ENCODE measurements around the gene FAM237B.

FAM237B gene

GRCh38 chr7:90322837-90323236 is 1.7 kb upstream of the FAM237B start:
- Mint-ChIP-seq H3K9me3 (no peaks in the 10 kb centered on the region), H3K4me3 (no peak overlapping the region), H3K27ac (no peak overlapping the region), H3K4me1 (peaks cover 10% of the 10 kb centered on the region), H3K36me3 (ENCODE audit: low read depth) (no peaks in the 10 kb centered on the region), H3K27me3 (ENCODE audit: low read depth, poor library complexity) (peaks cover 67% of the 10 kb centered on the region)
- TF ChIP-seq, protein P1, sequence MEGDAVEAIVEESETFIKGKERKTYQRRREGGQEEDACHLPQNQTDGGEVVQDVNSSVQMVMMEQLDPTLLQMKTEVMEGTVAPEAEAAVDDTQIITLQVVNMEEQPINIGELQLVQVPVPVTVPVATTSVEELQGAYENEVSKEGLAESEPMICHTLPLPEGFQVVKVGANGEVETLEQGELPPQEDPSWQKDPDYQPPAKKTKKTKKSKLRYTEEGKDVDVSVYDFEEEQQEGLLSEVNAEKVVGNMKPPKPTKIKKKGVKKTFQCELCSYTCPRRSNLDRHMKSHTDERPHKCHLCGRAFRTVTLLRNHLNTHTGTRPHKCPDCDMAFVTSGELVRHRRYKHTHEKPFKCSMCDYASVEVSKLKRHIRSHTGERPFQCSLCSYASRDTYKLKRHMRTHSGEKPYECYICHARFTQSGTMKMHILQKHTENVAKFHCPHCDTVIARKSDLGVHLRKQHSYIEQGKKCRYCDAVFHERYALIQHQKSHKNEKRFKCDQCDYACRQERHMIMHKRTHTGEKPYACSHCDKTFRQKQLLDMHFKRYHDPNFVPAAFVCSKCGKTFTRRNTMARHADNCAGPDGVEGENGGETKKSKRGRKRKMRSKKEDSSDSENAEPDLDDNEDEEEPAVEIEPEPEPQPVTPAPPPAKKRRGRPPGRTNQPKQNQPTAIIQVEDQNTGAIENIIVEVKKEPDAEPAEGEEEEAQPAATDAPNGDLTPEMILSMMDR (IDR thresholded peaks at IDR 0.05) = no peak
- no peak for DNase-seq

- no peaks in the 10 kb centered on the region for H3K9me3 Mint-ChIP-seq
- H3K36me3 Mint-ChIP-seq (ENCODE audit: low read depth) = no peaks in the 10 kb centered on the region
- H3K4me3 Mint-ChIP-seq = peak overlapping the region; percentile 84
- DNase-seq = no peak
- peaks cover 72% of the 10 kb centered on the region for H3K27me3 Mint-ChIP-seq (ENCODE audit: low read depth, poor library complexity)
- TF ChIP-seq, protein P1 (IDR thresholded peaks at IDR 0.05) = no peak
- H3K4me1 Mint-ChIP-seq = peaks cover 10% of the 10 kb centered on the region
- H3K27ac Mint-ChIP-seq = no peak overlapping the region
Measured at GRCh38 chr7:90320418-90320800, 695 bp downstream of the FAM237B start.

DNA sequence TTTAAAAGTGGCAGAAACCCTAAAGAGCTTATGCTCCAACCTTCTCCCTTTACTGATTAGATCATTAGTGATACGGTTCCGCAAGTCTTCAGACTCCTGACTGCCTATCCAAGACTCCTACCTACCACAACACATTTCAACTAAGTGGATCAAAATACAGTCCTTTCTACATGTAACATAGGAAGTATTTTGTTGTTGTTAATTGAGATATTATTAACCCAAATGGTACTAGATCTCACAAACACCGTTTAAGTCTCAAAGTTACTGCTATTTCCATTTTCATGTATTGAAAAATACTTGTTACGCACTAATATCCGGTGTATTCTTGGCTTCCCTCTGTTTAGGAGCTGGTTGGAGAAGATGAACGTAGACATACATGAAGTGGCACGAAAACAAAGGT is 1.1 kb downstream of the FAM237B start:
- H3K4me3 Mint-ChIP-seq = peak overlapping the region; percentile 84
- peaks cover 68% of the 10 kb centered on the region for H3K27me3 Mint-ChIP-seq (ENCODE audit: low read depth, poor library complexity)
- no peak overlapping the region for H3K27ac Mint-ChIP-seq
- peaks cover 10% of the 10 kb centered on the region for H3K4me1 Mint-ChIP-seq
- no peak for DNase-seq
- TF ChIP-seq, protein P1 (IDR thresholded peaks at IDR 0.05) = no peak
- H3K36me3 Mint-ChIP-seq (ENCODE audit: low read depth) = no peaks in the 10 kb centered on the region
- H3K9me3 Mint-ChIP-seq = no peaks in the 10 kb centered on the region

DNA sequence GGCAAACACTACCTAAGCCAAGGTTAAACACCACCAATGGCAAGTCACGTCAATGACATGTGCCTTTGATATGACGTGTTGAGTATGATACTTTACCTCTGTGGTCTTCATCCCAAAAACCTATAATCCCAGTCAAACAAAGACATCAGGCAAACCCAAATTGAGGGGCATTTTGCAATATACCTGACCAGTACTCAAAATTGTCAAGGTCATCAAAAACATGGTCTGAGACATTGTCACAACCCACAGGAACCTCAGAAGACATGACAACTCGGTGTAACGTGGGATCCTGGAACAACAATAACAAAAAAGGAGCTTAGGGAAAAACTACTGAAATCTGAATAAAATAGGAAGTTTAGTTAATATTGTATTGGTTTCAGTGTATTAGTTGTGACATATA is 7.2 kb downstream of the FAM237B start:
- Mint-ChIP-seq H3K9me3 (no peaks in the 10 kb centered on the region), H3K36me3 (ENCODE audit: low read depth) (no peaks in the 10 kb centered on the region), H3K27ac (no peak overlapping the region), H3K4me3 (no peak overlapping the region), H3K27me3 (ENCODE audit: low read depth, poor library complexity) (peaks cover 17% of the 10 kb centered on the region), H3K4me1 (no peaks in the 10 kb centered on the region)
- TF ChIP-seq, protein P1 (IDR thresholded peaks at IDR 0.05) = no peak
- no peak for DNase-seq

DNA sequence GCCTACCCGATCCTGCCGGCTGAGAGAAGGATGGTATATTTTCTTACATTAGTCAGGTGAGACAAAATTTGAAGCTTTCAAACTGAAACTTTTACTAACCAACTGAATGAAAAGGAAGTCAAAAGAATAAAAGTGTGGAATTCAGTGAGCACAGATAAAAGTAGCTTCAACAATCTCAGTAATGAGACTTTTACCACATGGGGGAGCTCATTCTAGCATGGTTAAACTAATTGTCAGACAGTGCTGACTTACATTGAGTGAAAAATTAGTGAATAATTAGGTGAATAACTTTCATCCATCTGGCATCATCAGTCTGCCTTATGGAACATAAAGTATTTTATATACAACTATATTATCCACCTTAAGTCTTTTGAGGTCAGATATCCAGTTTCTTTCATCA is 8.4 kb downstream of the FAM237B start:
- H3K9me3 Mint-ChIP-seq = no peaks in the 10 kb centered on the region
- peaks cover 8% of the 10 kb centered on the region for H3K27me3 Mint-ChIP-seq (ENCODE audit: low read depth, poor library complexity)
- no peaks in the 10 kb centered on the region for H3K36me3 Mint-ChIP-seq (ENCODE audit: low read depth)
- no peak overlapping the region for H3K4me3 Mint-ChIP-seq
- no peak for DNase-seq
- TF ChIP-seq, protein P1 (IDR thresholded peaks at IDR 0.05) = no peak
- H3K4me1 Mint-ChIP-seq = no peaks in the 10 kb centered on the region
- no peak overlapping the region for H3K27ac Mint-ChIP-seq

DNA sequence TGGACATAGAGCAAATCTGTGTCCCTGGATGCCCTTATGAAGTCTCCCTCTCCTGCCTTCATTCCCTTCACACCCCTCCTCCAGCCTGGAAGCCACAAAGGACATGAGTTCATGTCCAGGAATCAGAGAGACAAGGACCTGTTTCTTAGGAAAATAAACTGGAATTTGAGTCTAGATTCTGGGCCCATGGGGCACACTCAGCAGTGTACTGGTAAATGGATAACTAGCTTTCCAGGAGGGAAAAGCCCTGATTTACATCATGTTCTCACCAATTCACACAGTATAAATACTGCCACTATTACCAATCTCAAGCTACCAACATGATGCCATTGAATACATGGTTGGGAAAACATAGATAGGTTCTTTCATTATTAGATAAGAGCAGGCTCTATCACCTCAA is 9.9 kb downstream of the FAM237B start:
- Mint-ChIP-seq H3K36me3 (ENCODE audit: low read depth) (no peaks in the 10 kb centered on the region), H3K4me1 (no peaks in the 10 kb centered on the region), H3K9me3 (no peaks in the 10 kb centered on the region), H3K4me3 (no peak overlapping the region), H3K27me3 (ENCODE audit: low read depth, poor library complexity) (peaks cover 4% of the 10 kb centered on the region), H3K27ac (no peak overlapping the region)
- TF ChIP-seq, protein P1 (IDR thresholded peaks at IDR 0.05) = no peak
- no peak for DNase-seq
